Gastrocnemius medialis (tissue), 4 donors: ENCODE data around the gene ANTXR2.

Experiments
- CTCF ChIP-seq, 5 experiments: fragments of 450-650 bp in 3 of 5; fragments of 200-600 bp in 2 of 5; sonication (generic) in 2 of 5; IDR thresholded peaks in 4 of 5; conservative IDR thresholded peaks in 1 of 5; 1 replicate in 4 of 5; 2 replicates in 1 of 5; pipeline ENCODE4 v1.5.1; 2016 to 2019; ENCODE audit warnings: antibody characterized with exemption in 5 of 5, mild to moderate bottlenecking in 3 of 5, moderate library complexity in 3 of 5
- POLR2A ChIP-seq, 2 donors: fragments of 450-650 bp; IDR thresholded peaks; one replicate each; pipeline ENCODE4 v1.6.1; 2017; ENCODE audit warnings: antibody characterized with exemption in 2 of 2, mild to moderate bottlenecking in 2 of 2, moderate library complexity in 2 of 2

DNA sequence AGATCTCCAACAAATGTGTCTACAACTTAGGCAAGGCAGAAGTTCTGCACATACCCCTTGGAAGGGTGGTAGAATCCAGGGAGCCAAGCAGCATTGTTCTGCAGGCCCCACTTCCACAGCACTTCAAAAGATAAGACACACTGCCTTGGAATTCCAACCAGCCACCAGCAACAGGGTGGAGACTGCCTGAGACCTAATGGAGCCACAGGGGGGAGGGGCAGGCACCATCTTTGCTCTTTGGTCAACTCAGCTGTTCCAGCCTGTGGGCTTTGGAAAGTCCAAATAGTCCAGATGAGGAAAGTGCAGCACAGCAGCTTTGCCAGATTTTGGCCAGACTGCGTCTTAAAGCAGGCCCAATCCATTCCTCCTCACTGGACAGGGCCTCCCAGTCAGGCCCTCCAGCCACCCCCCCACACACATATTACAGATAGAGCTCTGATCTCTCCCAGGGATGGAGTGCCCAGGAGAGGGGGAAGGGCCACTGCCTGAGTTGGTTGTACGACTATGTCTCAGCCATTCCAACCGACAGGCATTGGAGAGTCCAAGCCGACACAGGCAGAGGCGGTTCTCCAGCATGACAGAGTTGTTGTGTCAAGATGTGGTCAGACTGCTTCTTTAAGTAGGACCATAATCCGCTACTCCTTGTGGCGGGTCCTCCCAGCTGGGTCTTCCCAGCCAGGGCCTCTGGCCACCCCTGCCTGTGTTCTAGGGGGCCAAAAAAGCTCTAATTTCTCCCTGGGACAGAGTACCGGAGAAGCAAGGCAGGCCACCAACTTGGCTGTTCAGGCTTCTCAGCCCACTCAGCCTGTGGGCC lies 42.5 kb upstream of the ANTXR2 start:
- TF ChIP-seq CTCF (IDR thresholded peaks at IDR 0.05 in 4 of 5, conservative IDR thresholded peaks at IDR 0.05 in 1 of 5) (no peak), POLR2A (IDR thresholded peaks at IDR 0.05) (no peak)
